H9 (cell line): ENCODE data around the gene FAM78B. TPM values are rescaled to one million over a fixed set of nuclear protein-coding genes. Genes with fewer than 3 reads are reported as not detected.

Source experiments
- DNase-seq: peaks from one replicate; pipeline ENCODE4 v3.0.0-alpha.2; 2017
- H2AFZ ChIP-seq: one replicate; pipeline ENCODE4 v1.6.1; 2013; ENCODE audit warnings: mild to moderate bottlenecking, low read length, control low read depth, moderate library complexity
- H2AK5ac ChIP-seq: 2 replicates; pipeline ENCODE4 v1.6.1; 2013; ENCODE audit warnings: low read length, control low read depth, mixed read lengths; ENCODE audit not compliant: insufficient read length
- H2BK120ac ChIP-seq: one replicate; pipeline ENCODE4 v1.6.1; 2013; ENCODE audit warnings: low read depth, mild to moderate bottlenecking, low read length, control low read depth, inconsistent platforms; ENCODE audit not compliant: poor library complexity, severe bottlenecking
- H2BK12ac ChIP-seq: 2 replicates; pipeline ENCODE4 v1.6.1; 2013; ENCODE audit warnings: low read length, control low read depth, mixed read lengths, low read depth; ENCODE audit not compliant: insufficient read length
- H2BK15ac ChIP-seq: 2 replicates; pipeline ENCODE4 v1.6.1; 2013; ENCODE audit warnings: low read depth, low read length, control low read depth
- H2BK20ac ChIP-seq: one replicate; pipeline ENCODE4 v1.6.1; 2013; ENCODE audit warnings: low read depth, mild to moderate bottlenecking, low read length, control low read depth, inconsistent platforms; ENCODE audit not compliant: poor library complexity, severe bottlenecking
- H2BK5ac ChIP-seq: 2 replicates; pipeline ENCODE4 v1.6.1; 2013; ENCODE audit warnings: low read length, control low read depth, mixed read lengths; ENCODE audit not compliant: insufficient read length
- H3K14ac ChIP-seq: 2 replicates; pipeline ENCODE4 v1.6.1; 2013; ENCODE audit warnings: low read length, control low read depth; ENCODE audit not compliant: insufficient read depth
- H3K18ac ChIP-seq: 2 replicates; pipeline ENCODE4 v1.6.1; 2013; ENCODE audit warnings: low read depth, mild to moderate bottlenecking, mixed read lengths, low read length, control low read depth; ENCODE audit not compliant: insufficient read length
- H3K23ac ChIP-seq: 2 replicates; pipeline ENCODE4 v1.6.1; 2013; ENCODE audit warnings: low read length, control low read depth, mixed read lengths, low read depth; ENCODE audit not compliant: insufficient read length
- H3K23me2 ChIP-seq: 2 replicates; pipeline ENCODE4 v1.6.1; 2013; ENCODE audit warnings: low read depth, mild to moderate bottlenecking, mixed read lengths, low read length, control low read depth; ENCODE audit not compliant: insufficient read length, poor library complexity, severe bottlenecking
- H3K27ac ChIP-seq: 2 replicates; pipeline ENCODE4 v1.5.1; 2013; ENCODE audit warnings: low read length, control low read depth, mixed read lengths, low read depth; ENCODE audit not compliant: insufficient read length
- H3K27me3 ChIP-seq: 2 replicates; pipeline ENCODE4 v1.6.1; 2013; ENCODE audit warnings: low read length, control low read depth, inconsistent platforms; ENCODE audit not compliant: insufficient read depth
- H3K4ac ChIP-seq: 2 replicates; pipeline ENCODE4 v1.6.1; 2013; ENCODE audit warnings: low read depth, mild to moderate bottlenecking, control low read depth, inconsistent platforms, low read length, moderate library complexity
- H3K4me1 ChIP-seq: 2 replicates; pipeline ENCODE4 v1.6.1; 2013; ENCODE audit warnings: low read length, control low read depth, inconsistent platforms; ENCODE audit not compliant: insufficient read depth
- H3K4me2 ChIP-seq: 2 replicates; pipeline ENCODE4 v1.6.1; 2013; ENCODE audit warnings: low read length, control low read depth, mixed read lengths; ENCODE audit not compliant: insufficient read length, insufficient read depth
- H3K56ac ChIP-seq: 2 replicates; pipeline ENCODE4 v1.6.1; 2013; ENCODE audit warnings: low read depth, mild to moderate bottlenecking, mixed read lengths, low read length, control low read depth; ENCODE audit not compliant: insufficient read length
- H3K79me1 ChIP-seq: 2 replicates; pipeline ENCODE4 v1.6.1; 2013; ENCODE audit warnings: low read depth, mild to moderate bottlenecking, moderate library complexity, low read length, control low read depth, inconsistent platforms; ENCODE audit not compliant: insufficient read depth, poor library complexity, severe bottlenecking
- H3K79me2 ChIP-seq: 2 replicates; pipeline ENCODE4 v1.6.1; 2013; ENCODE audit warnings: low read length, control low read depth, inconsistent platforms; ENCODE audit not compliant: insufficient read depth
- H3K9ac ChIP-seq: 2 replicates; pipeline ENCODE4 v1.6.1; 2013; ENCODE audit warnings: low read length, control low read depth, mixed read lengths; ENCODE audit not compliant: insufficient read length; ENCODE audit errors: extremely low read depth
- H3K9me3 ChIP-seq: one replicate; pipeline ENCODE4 v1.6.1; 2013; ENCODE audit warnings: low read depth, low read length, inconsistent platforms; ENCODE audit not compliant: control insufficient read depth
- H3T11ph ChIP-seq: one replicate; pipeline ENCODE4 v1.6.1; 2013; ENCODE audit warnings: mild to moderate bottlenecking, low read length, control low read depth, inconsistent platforms
- H4K20me1 ChIP-seq: one replicate; pipeline ENCODE4 v1.6.1; 2013; ENCODE audit not compliant: control insufficient read depth, insufficient read length, insufficient read depth
- H4K5ac ChIP-seq: 2 replicates; pipeline ENCODE4 v1.6.1; 2013; ENCODE audit warnings: low read depth, mild to moderate bottlenecking, mixed read lengths, low read length, control low read depth; ENCODE audit not compliant: insufficient read length
- H4K8ac ChIP-seq: replicated peaks from 2 replicates; pipeline ENCODE4 v1.6.1; 2013; ENCODE audit warnings: low read length, control low read depth, mixed read lengths, low read depth; ENCODE audit not compliant: insufficient read length
- H4K91ac ChIP-seq: 2 replicates; pipeline ENCODE4 v1.6.1; 2013; ENCODE audit warnings: low read depth, mild to moderate bottlenecking, moderate library complexity, mixed read lengths, low read length, control low read depth; ENCODE audit not compliant: insufficient read length
- H3K27ac Mint-ChIP-seq, 3 experiments: 2 replicates in 2 of 3; 3 replicates in 1 of 3; pipeline ENCODE4 v1.8.0; 2020 to 2021; ENCODE audit warnings: mixed read lengths in 3 of 3, mild to moderate bottlenecking in 1 of 3, moderate library complexity in 1 of 3
- H3K27me3 Mint-ChIP-seq: 2 replicates; pipeline ENCODE4 v1.8.0; 2021; ENCODE audit warnings: low read depth, mild to moderate bottlenecking, moderate library complexity, mixed read lengths
- H3K36me3 Mint-ChIP-seq, 3 experiments: 2 replicates in 2 of 3; 3 replicates in 1 of 3; pipeline ENCODE4 v1.8.0; 2020 to 2021; ENCODE audit warnings: low read depth in 3 of 3, mixed read lengths in 3 of 3; ENCODE audit not compliant: insufficient read depth in 1 of 3
- H3K4me1 Mint-ChIP-seq, 2 experiments: 2 replicates each; pipeline ENCODE4 v1.8.0; 2020; ENCODE audit warnings: mixed read lengths in 2 of 2
- H3K4me3 Mint-ChIP-seq, 2 experiments: 2 replicates in 1 of 2; 3 replicates in 1 of 2; pipeline ENCODE4 v1.8.0; 2020 to 2021; ENCODE audit warnings: mild to moderate bottlenecking in 2 of 2, mixed read lengths in 2 of 2, moderate library complexity in 1 of 2
- H3K9me3 Mint-ChIP-seq, 2 experiments: 2 replicates in 1 of 2; 3 replicates in 1 of 2; pipeline ENCODE4 v1.8.0; 2020; ENCODE audit warnings: mild to moderate bottlenecking in 2 of 2, mixed read lengths in 2 of 2, moderate library complexity in 1 of 2
- CTCF ChIP-seq: fragments of 200-600 bp; sonication (generic); conservative IDR thresholded peaks from 3 replicates; pipeline ENCODE4 v1.8.0; 2021; ENCODE audit warnings: antibody characterized with exemption, mild to moderate bottlenecking
- WGBS: extraction: QIAGEN DNeasy Blood & Tissue Kit; methylation state at CpG from one replicate; pipeline ENCODE4 v1.1.7; 2013; ENCODE audit warnings: missing lambda C conversion rate, low lambda C conversion rate, mixed read lengths; ENCODE audit not compliant: insufficient read length; ENCODE audit errors: extremely low coverage; 5-methylcytosine and 5-hydroxymethylcytosine counted together
- total RNA-seq: library from RNA; stranded (reverse); gene quantifications from 2 replicates; pipeline ENCODE4 v1.2.1, GENCODE V29; 2021

The FAM78B gene
- total RNA-seq, 1 experiment from 2014 or later, result 2.3 TPM

GRCh38 chr1:166086113-166086883, 80.5 kb downstream of the FAM78B start:
- no peak for TF ChIP-seq CTCF
- Histone ChIP-seq H3K23me2 (no peaks in the 10 kb centered on the region), H3K56ac (no peak overlapping the region), H2AFZ (no peak overlapping the region), H3K23ac (no peak overlapping the region), H3K79me1 (no peaks in the 10 kb centered on the region), H3K4me2 (no peak overlapping the region), H4K8ac (no peak overlapping the region), H3K27ac (no peak overlapping the region), H3K18ac (no peak overlapping the region), H3K4me1 (peaks cover 3% of the 10 kb centered on the region; the same call in 1 of the 2 replicates), H3K4ac (no peak overlapping the region), H3T11ph (no peak overlapping the region), H3K79me2 (no peaks in the 10 kb centered on the region), H4K20me1 (no peaks in the 10 kb centered on the region), H2BK12ac (no peak overlapping the region), H3K9me3 (no peaks in the 10 kb centered on the region), H2BK20ac (no peak overlapping the region), H3K14ac (no peak overlapping the region; the same call in 1 of the 2 replicates), H3K27me3 (no peaks in the 10 kb centered on the region), H2BK15ac (no peak overlapping the region), H2BK5ac (no peak overlapping the region), H2AK5ac (no peak overlapping the region), H3K9ac (no peak overlapping the region), H4K5ac (no peak overlapping the region), H2BK120ac (no peak overlapping the region), H4K91ac (no peak overlapping the region)
- no CpG with 5 or more reads among the region's 6 CpGs for WGBS
- Mint-ChIP-seq H3K27me3 (no peaks in the 10 kb centered on the region; the same call in 1 of the 2 replicates), H3K36me3 (no peaks in the 10 kb centered on the region), H3K27ac (no peak overlapping the region), H3K4me3 (no peak overlapping the region), H3K9me3 (no peaks in the 10 kb centered on the region; a peak in 3 of 5 replicates), H3K4me1 (peaks cover 9 to 13% of the 10 kb centered on the region in 2 experiments)
- DNase-seq, result no peak
